ENCODE measurements around the gene PDSS2.

DNA sequence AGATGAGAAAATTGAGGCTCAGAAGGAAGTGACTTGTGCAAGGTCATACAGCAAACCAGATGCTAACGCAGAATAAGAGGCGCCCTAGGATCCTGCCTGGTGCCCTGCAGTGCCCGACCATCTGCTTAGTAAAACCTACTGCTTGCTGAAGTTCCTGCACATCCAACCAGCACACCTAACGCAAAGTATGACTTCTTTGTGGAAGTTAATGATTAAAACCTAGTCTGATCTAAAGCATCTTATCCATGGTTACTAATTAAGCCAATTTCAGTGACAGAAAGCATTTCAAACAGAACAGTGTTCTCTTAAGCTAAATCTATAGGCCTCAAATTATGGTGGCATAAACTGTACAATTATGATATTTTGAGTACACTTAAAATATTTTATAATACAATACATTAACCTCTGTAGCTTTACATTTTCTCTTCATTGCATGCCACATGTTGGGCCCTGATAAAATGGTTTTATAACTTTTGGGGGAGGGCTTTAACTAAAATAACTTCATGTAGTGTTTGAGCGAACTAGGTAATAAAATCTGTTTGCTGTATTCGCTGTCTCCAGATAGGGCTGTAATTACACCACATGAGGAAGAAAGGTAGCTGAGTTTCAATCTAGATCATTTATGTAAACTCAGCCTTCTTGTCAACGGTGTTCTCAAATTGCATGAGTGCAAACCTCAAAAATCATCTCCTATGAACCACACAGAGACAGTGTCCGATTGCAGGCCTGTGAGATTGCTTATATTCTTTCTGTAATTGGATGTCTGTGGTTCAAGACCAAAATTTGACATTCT lies 306.5 kb downstream of the PDSS2 start:
- TF ChIP-seq, protein P1, sequence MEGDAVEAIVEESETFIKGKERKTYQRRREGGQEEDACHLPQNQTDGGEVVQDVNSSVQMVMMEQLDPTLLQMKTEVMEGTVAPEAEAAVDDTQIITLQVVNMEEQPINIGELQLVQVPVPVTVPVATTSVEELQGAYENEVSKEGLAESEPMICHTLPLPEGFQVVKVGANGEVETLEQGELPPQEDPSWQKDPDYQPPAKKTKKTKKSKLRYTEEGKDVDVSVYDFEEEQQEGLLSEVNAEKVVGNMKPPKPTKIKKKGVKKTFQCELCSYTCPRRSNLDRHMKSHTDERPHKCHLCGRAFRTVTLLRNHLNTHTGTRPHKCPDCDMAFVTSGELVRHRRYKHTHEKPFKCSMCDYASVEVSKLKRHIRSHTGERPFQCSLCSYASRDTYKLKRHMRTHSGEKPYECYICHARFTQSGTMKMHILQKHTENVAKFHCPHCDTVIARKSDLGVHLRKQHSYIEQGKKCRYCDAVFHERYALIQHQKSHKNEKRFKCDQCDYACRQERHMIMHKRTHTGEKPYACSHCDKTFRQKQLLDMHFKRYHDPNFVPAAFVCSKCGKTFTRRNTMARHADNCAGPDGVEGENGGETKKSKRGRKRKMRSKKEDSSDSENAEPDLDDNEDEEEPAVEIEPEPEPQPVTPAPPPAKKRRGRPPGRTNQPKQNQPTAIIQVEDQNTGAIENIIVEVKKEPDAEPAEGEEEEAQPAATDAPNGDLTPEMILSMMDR (IDR thresholded peaks at IDR 0.05) = no peak
- no peak for TF ChIP-seq POLR2A (IDR thresholded peaks at IDR 0.05)
